ENCODE data around the gene GLE1. TPM values are rescaled to one million over a fixed set of nuclear protein-coding genes. Genes with fewer than 3 reads are reported as not detected.
A peak's percentile ranks its signal among the peaks of the same experiment; 100 is the strongest.

GLE1 gene
- total RNA-seq, 2 donors from 2014 or later, result 40.6 to 41.9 TPM

- peaks cover 29 to 33% of the 10 kb centered on the region in 2 donors for H3K4me1 Mint-ChIP-seq (ENCODE audit: low read depth in 2 of 2)
- H3K36me3 Mint-ChIP-seq, result no peaks in the 10 kb centered on the region
- no peaks in the 10 kb centered on the region for H3K27me3 Mint-ChIP-seq
- peak overlapping the region; percentile 61 for H3K4me3 Mint-ChIP-seq
- H3K27ac Mint-ChIP-seq, result peak overlapping the region; percentile 98 to 99
- ATAC-seq (no peak), DNase-seq (ENCODE audit: low spot score) (no peak)
- no peaks in the 10 kb centered on the region for H3K9me3 Mint-ChIP-seq
Measured at GRCh38 chr9:128550770-128551656, 46.5 kb downstream of the GLE1 start.

GRCh38 chr9:128551657-128552152 is 47.2 kb downstream of the GLE1 start:
- peak overlapping the region; percentile 98 to 99 for H3K27ac Mint-ChIP-seq
- H3K27me3 Mint-ChIP-seq, result no peaks in the 10 kb centered on the region
- no peak overlapping the region for H3K4me3 Mint-ChIP-seq
- DNase-seq (ENCODE audit: low spot score) (no peak), ATAC-seq (no peak)
- no peaks in the 10 kb centered on the region for H3K9me3 Mint-ChIP-seq
- no peaks in the 10 kb centered on the region for H3K36me3 Mint-ChIP-seq
- H3K4me1 Mint-ChIP-seq (ENCODE audit: low read depth in 2 of 2), result peaks cover 30 to 40% of the 10 kb centered on the region in 2 donors

GRCh38 chr9:128552153-128552743 is 47.7 kb downstream of the GLE1 start, which contains the start of gene SPTAN1:
Gene SPTAN1 (plus strand): TSS chr9:128552587. CDS start chr9:128566741, 14,154 bp downstream.
- Mint-ChIP-seq H3K27me3 (no peaks in the 10 kb centered on the region), H3K4me3 (no peak within 1 kb of the TSS), H3K36me3 (no peaks in the 10 kb centered on the region), H3K27ac (peak within 1 kb of the TSS; percentile 98 to 99), H3K9me3 (no peaks in the 10 kb centered on the region), H3K4me1 (ENCODE audit: low read depth in 2 of 2) (peaks cover 35 to 45% of the 10 kb centered on the region in 2 donors)
- peak; percentile 95 for DNase-seq (ENCODE audit: low spot score)
- peak; percentile 92 for ATAC-seq

- no peaks in the 10 kb centered on the region for H3K9me3 Mint-ChIP-seq
- H3K36me3 Mint-ChIP-seq, result no peaks in the 10 kb centered on the region
- DNase-seq (ENCODE audit: low spot score) (peak; percentile 82), ATAC-seq (peak; percentile 58 to 68)
- H3K27me3 Mint-ChIP-seq, result no peaks in the 10 kb centered on the region
- no peak overlapping the region for H3K27ac Mint-ChIP-seq
- peaks cover 37 to 48% of the 10 kb centered on the region in 2 donors for H3K4me1 Mint-ChIP-seq (ENCODE audit: low read depth in 2 of 2)
- no peak overlapping the region for H3K4me3 Mint-ChIP-seq
Measured at GRCh38 chr9:128552744-128553440, 48.4 kb downstream of the GLE1 start.

- Mint-ChIP-seq H3K4me1 (ENCODE audit: low read depth in 2 of 2) (peaks cover 39 to 52% of the 10 kb centered on the region in 2 donors), H3K4me3 (no peak overlapping the region), H3K36me3 (no peaks in the 10 kb centered on the region), H3K27ac (no peak overlapping the region), H3K9me3 (no peaks in the 10 kb centered on the region), H3K27me3 (no peaks in the 10 kb centered on the region)
- ATAC-seq (no peak), DNase-seq (ENCODE audit: low spot score) (no peak)
Measured at GRCh38 chr9:128553728-128554127, 49.2 kb downstream of the GLE1 start.

- H3K36me3 Mint-ChIP-seq, result no peaks in the 10 kb centered on the region
- no peak overlapping the region for H3K27ac Mint-ChIP-seq
- H3K4me3 Mint-ChIP-seq, result no peak overlapping the region
- peaks cover 43 to 55% of the 10 kb centered on the region in 2 donors for H3K4me1 Mint-ChIP-seq (ENCODE audit: low read depth in 2 of 2)
- H3K27me3 Mint-ChIP-seq, result no peaks in the 10 kb centered on the region
- no peaks in the 10 kb centered on the region for H3K9me3 Mint-ChIP-seq
- DNase-seq (ENCODE audit: low spot score), result no peak
- no peak for ATAC-seq
Measured at GRCh38 chr9:128554155-128554862, 49.8 kb downstream of the GLE1 start.

- H3K36me3 Mint-ChIP-seq, result no peaks in the 10 kb centered on the region
- H3K4me3 Mint-ChIP-seq, result no peak overlapping the region
- no peak for ATAC-seq
- no peaks in the 10 kb centered on the region for H3K27me3 Mint-ChIP-seq
- H3K9me3 Mint-ChIP-seq, result no peaks in the 10 kb centered on the region
- peaks cover 33 to 46% of the 10 kb centered on the region in 2 donors for H3K4me1 Mint-ChIP-seq (ENCODE audit: low read depth in 2 of 2)
- H3K27ac Mint-ChIP-seq, result no peak overlapping the region
- DNase-seq (ENCODE audit: low spot score), result no peak
Measured at GRCh38 chr9:128555180-128555721, 50.7 kb downstream of the GLE1 start.

GRCh38 chr9:128556276-128556675 is 51.8 kb downstream of the GLE1 start:
- no peaks in the 10 kb centered on the region for H3K27me3 Mint-ChIP-seq
- DNase-seq (ENCODE audit: low spot score) (no peak), ATAC-seq (no peak)
- H3K4me3 Mint-ChIP-seq, result no peak overlapping the region
- H3K36me3 Mint-ChIP-seq, result no peaks in the 10 kb centered on the region
- no peaks in the 10 kb centered on the region for H3K9me3 Mint-ChIP-seq
- no peak overlapping the region for H3K27ac Mint-ChIP-seq
- peaks cover 29 to 37% of the 10 kb centered on the region in 2 donors for H3K4me1 Mint-ChIP-seq (ENCODE audit: low read depth in 2 of 2)

- peak overlapping the region; percentile 29 to 33 for H3K27ac Mint-ChIP-seq
- peaks cover 21 to 30% of the 10 kb centered on the region in 2 donors for H3K4me1 Mint-ChIP-seq (ENCODE audit: low read depth in 2 of 2)
- H3K9me3 Mint-ChIP-seq, result no peaks in the 10 kb centered on the region
- DNase-seq (ENCODE audit: low spot score) (no peak), ATAC-seq (no peak)
- no peaks in the 10 kb centered on the region for H3K36me3 Mint-ChIP-seq
- no peaks in the 10 kb centered on the region for H3K27me3 Mint-ChIP-seq
- peak overlapping the region; percentile 19 for H3K4me3 Mint-ChIP-seq
Measured at GRCh38 chr9:128556926-128557634, 52.6 kb downstream of the GLE1 start.

- Mint-ChIP-seq H3K4me3 (peak overlapping the region; percentile 76), H3K9me3 (no peaks in the 10 kb centered on the region), H3K36me3 (no peaks in the 10 kb centered on the region), H3K27me3 (no peaks in the 10 kb centered on the region), H3K27ac (peak overlapping the region; percentile 62 to 73), H3K4me1 (ENCODE audit: low read depth in 2 of 2) (peaks cover 25 to 30% of the 10 kb centered on the region in 2 donors)
- DNase-seq (ENCODE audit: low spot score) (peak; percentile 73), ATAC-seq (peak; percentile 92 to 97)
Measured at GRCh38 chr9:128558431-128559310, 54.2 kb downstream of the GLE1 start.

GRCh38 chr9:128565578-128565977 is 61.1 kb downstream of the GLE1 start:
- no peaks in the 10 kb centered on the region for H3K9me3 Mint-ChIP-seq
- peaks cover 7 to 18% of the 10 kb centered on the region in 2 donors for H3K4me1 Mint-ChIP-seq (ENCODE audit: low read depth in 2 of 2)
- no peak overlapping the region for H3K27ac Mint-ChIP-seq
- no peak for DNase-seq (ENCODE audit: low spot score)
- peaks cover 9% of the 10 kb centered on the region for H3K36me3 Mint-ChIP-seq
- H3K27me3 Mint-ChIP-seq, result no peaks in the 10 kb centered on the region
- ATAC-seq, result no peak
- H3K4me3 Mint-ChIP-seq, result no peak overlapping the region
